Effector memory CD4-positive, alpha-beta T cell (primary cell): Measurements from ENCODE around the gene ZNF609.

ENCODE experiments used
- DNase-seq, 3 donors: peaks; one replicate each; pipeline ENCODE4 v3.0.0-alpha.2; 2020
- H3K27ac ChIP-seq: 2 replicates; pipeline ENCODE4 v1.7.0; 2013; ENCODE audit warnings: mild to moderate bottlenecking, low read length, moderate library complexity; ENCODE audit not compliant: insufficient read depth, poor library complexity, severe bottlenecking
- H3K27me3 ChIP-seq: replicated peaks from 2 replicates; pipeline ENCODE4 v1.7.0; 2013; ENCODE audit warnings: mild to moderate bottlenecking, low read length; ENCODE audit not compliant: insufficient read depth, control insufficient read depth, poor library complexity, severe bottlenecking
- H3K36me3 ChIP-seq: 2 replicates; pipeline ENCODE4 v1.7.0; 2013; ENCODE audit warnings: mild to moderate bottlenecking, low read length, moderate library complexity; ENCODE audit not compliant: control insufficient read depth, insufficient read depth
- H3K4me1 ChIP-seq: 2 replicates; pipeline ENCODE4 v1.7.0; 2013; ENCODE audit warnings: low read length, mild to moderate bottlenecking; ENCODE audit not compliant: control insufficient read depth, insufficient read depth, poor library complexity, severe bottlenecking
- H3K4me3 ChIP-seq: 2 replicates; pipeline ENCODE4 v1.7.0; 2013; ENCODE audit warnings: low read length, low read depth, mild to moderate bottlenecking; ENCODE audit not compliant: insufficient read depth, poor library complexity, severe bottlenecking
- H3K9me3 ChIP-seq: 2 replicates; pipeline ENCODE4 v1.7.0; 2013; ENCODE audit warnings: mild to moderate bottlenecking, low read length, moderate library complexity; ENCODE audit not compliant: control insufficient read depth

ZNF609 gene

DNA sequence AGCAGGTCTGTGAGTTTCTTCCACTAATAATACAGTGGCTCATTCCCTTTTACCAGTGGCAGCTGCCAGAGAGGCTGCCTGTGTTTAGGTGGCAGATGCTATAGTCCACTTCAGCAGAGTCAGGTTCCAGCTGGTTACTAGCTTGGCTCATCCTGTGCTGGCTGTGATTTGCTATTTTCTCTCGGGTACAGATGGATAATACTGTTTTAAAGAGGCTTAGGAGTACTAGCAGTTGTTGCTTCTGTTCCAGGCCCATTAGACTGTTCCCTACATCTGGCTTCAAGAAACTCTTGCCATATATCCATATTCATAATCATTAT, 41.0 kb downstream of the ZNF609 start:
- Histone ChIP-seq H3K4me3 (no peak overlapping the region), H3K27me3 (no peaks in the 10 kb centered on the region), H3K4me1 (peaks cover 42% of the 10 kb centered on the region), H3K36me3 (peaks cover 11% of the 10 kb centered on the region), H3K9me3 (no peaks in the 10 kb centered on the region), H3K27ac (no peak overlapping the region)
- no peak for DNase-seq

DNA sequence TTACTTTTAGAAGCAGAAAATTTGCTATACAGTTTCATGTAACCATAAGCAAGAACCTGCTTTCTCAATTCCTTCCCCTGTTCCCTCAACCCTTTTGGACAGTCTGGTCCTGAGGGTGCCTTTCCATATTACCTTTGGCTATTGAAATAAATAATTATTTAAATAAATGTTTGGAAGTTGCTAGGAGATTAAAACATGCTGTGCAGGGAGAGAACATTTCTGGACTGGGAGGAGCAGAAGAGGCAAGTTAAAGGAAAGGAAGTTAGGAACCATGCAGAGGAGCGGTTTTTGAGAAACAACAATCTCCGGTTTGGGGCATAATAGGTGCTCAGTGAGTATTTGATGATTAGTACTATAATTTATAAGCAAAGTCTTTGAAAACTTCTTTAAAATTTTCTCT, 41.8 kb downstream of the ZNF609 start:
- Histone ChIP-seq H3K36me3 (peaks cover 11% of the 10 kb centered on the region), H3K27ac (peak overlapping the region; percentile 73), H3K4me3 (no peak overlapping the region), H3K9me3 (no peaks in the 10 kb centered on the region), H3K27me3 (no peaks in the 10 kb centered on the region), H3K4me1 (peaks cover 47% of the 10 kb centered on the region)
- no peak for DNase-seq

DNA sequence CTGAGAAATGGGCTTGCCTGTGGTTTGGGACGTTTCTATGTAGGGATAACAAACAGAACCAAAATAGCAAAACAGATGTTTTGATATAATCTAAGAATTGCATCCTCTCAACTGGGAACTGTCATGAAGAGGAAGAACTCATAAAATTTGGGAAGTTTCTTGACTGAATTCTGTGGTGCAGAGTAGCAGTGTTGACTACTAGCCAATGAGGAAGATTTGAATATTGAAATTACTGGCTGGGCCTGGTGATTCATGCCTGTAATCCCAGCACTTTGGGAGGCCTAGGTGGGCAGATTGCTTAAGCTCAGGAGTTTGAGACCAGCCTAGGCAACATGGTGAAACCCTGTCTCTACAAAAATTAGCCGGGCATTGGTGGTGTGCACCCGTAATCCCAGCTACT, 42.2 kb downstream of the ZNF609 start:
- peaks cover 11% of the 10 kb centered on the region for H3K36me3 ChIP-seq
- H3K4me3 ChIP-seq = no peak overlapping the region
- H3K9me3 ChIP-seq = no peaks in the 10 kb centered on the region
- DNase-seq = no peak
- no peaks in the 10 kb centered on the region for H3K27me3 ChIP-seq
- peak overlapping the region; percentile 73 for H3K27ac ChIP-seq
- H3K4me1 ChIP-seq = peaks cover 51% of the 10 kb centered on the region

DNA sequence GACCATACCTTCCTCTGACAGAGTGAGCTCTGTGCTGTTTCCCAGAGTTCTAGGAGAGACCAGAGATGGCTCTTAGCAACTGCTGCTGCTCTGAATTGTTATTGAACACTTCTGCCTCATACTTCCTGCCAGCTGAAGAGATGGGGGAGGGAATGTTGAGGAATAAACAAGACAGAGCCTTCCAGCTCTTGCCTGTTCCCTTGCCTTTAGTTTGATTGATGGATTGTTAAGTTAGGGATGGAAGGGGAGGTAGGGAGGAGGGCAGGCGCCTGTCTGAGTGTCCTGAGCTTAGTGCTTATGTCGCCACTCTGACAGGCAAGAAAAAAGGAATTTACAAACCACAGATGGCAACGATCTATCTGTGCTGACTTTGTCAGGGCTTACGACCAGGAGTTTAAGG, 42.8 kb downstream of the ZNF609 start:
- Histone ChIP-seq H3K4me1 (peaks cover 57% of the 10 kb centered on the region), H3K4me3 (peak overlapping the region; percentile 39), H3K27ac (peak overlapping the region; percentile 73), H3K9me3 (no peaks in the 10 kb centered on the region), H3K27me3 (no peaks in the 10 kb centered on the region), H3K36me3 (peaks cover 11% of the 10 kb centered on the region)
- no peak for DNase-seq

DNA sequence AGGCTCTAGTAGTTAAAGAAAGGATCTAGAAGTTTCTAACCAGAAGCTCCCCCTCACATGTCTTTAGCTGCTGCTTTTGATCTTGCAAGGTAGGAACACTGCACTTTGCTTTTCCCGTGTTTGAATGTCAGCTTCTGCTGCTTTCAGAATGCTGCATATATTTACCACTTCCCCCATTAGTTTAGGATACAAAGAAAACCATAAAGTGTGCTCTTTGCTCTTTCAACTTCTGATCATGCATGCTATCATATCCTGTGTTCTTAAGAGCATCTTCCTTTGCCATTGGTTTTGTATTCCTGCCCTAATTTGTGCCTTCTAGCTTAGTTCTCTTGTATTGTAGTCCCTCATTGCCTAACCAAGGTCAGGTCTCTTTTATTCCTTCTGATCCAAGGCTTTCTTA, 43.3 kb downstream of the ZNF609 start:
- H3K27me3 ChIP-seq = no peaks in the 10 kb centered on the region
- H3K4me3 ChIP-seq = peak overlapping the region; percentile 39
- H3K4me1 ChIP-seq = peaks cover 60% of the 10 kb centered on the region
- peaks cover 11% of the 10 kb centered on the region for H3K36me3 ChIP-seq
- DNase-seq = no peak
- peak overlapping the region; percentile 73 for H3K27ac ChIP-seq
- H3K9me3 ChIP-seq = no peaks in the 10 kb centered on the region

DNA sequence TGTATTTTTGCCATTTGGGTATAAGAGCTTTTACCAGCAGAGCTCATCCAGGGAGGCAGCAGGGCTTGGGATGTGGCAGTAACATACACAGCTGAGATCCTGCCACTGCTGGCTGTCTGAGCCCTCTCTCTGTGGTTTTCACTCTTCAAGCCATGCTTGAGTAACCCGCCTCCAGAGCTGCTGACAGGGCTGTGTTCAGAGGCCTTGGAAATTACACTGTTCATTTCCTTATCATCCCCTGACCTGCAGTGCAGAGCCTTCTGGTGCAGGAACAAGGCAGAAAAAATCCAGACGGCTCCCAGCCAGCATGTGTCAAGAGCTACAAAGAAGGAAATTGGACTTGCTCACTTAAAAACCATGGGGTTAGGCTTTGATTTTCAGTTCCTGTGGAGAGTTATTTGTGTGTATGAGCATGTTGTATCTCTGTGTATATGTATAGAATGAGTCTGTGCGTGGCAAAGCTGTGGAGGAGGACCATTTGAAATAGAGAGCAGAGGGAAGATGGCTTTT, 47.0 kb downstream of the ZNF609 start:
- Histone ChIP-seq H3K27me3 (no peaks in the 10 kb centered on the region), H3K4me1 (peaks cover 45% of the 10 kb centered on the region), H3K4me3 (no peak overlapping the region), H3K9me3 (no peaks in the 10 kb centered on the region), H3K36me3 (no peaks in the 10 kb centered on the region), H3K27ac (no peak overlapping the region)
- DNase-seq = no peak

DNA sequence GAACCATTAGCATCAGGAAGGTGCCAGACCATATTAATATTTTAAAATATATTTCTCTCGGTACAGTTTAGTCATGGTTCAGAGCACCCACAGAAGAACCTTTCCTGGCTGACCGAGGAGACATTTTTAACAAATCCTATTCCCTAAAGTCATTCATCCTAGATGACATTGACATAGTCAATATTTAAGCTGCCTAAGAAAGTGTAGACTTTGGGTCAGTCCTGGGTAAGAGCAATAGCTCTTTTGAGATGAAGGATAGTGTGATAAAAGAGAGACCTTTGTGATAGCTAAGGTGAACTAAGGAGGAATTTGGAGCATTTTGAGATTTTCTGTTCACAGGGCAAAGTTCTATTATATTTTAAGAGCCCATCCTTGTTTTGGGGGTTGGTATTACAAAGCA, 47.5 kb downstream of the ZNF609 start:
- Histone ChIP-seq H3K4me3 (no peak overlapping the region), H3K27me3 (no peaks in the 10 kb centered on the region), H3K9me3 (no peaks in the 10 kb centered on the region), H3K4me1 (peaks cover 40% of the 10 kb centered on the region), H3K36me3 (no peaks in the 10 kb centered on the region), H3K27ac (no peak overlapping the region)
- DNase-seq = no peak

DNA sequence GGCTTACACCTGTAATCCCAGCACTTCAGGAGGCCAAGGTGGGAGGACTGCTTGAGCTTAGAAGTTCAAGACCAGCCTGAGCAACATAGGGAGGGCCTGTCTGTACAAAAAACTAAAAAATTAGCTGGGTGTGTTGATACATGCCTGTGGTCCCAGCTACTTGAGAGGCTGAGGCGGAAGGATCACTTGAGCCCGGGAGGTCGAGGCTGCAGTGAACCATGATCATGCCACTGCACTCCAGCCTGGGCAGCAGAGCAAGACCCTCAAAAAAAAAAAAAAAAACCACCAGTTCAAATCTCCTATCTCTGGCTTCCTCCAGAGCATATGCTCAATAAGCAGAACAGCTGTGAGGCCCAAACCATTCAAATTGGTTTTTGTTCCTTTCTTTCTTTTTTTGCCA, 53.4 kb downstream of the ZNF609 start:
- Histone ChIP-seq H3K4me1 (peaks cover 3% of the 10 kb centered on the region), H3K4me3 (no peak overlapping the region), H3K27ac (no peak overlapping the region), H3K27me3 (no peaks in the 10 kb centered on the region), H3K36me3 (no peaks in the 10 kb centered on the region), H3K9me3 (no peaks in the 10 kb centered on the region)
- no peak for DNase-seq

DNA sequence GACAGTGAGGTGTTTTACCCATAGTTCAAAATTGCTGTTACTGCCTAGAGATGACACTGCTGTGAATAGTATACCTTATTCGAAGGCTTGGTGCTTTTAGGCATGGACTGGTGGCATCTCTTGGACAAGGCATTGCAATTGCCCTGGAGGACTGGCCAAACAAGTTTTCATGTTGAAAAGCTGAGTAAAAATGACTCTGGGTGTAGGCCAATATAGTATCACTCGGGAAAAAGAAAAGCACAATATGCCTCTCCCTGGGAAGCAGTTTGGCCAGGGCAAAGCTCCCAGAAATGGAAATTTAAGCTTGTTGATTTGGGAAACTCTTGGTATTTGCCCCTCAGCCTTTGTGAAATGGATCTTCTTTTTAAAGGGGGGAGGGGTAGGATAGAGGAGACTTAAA, 54.8 kb downstream of the ZNF609 start:
- no peaks in the 10 kb centered on the region for H3K9me3 ChIP-seq
- no peak overlapping the region for H3K27ac ChIP-seq
- H3K36me3 ChIP-seq = no peaks in the 10 kb centered on the region
- no peaks in the 10 kb centered on the region for H3K27me3 ChIP-seq
- DNase-seq = no peak
- H3K4me1 ChIP-seq = no peaks in the 10 kb centered on the region
- no peak overlapping the region for H3K4me3 ChIP-seq

DNA sequence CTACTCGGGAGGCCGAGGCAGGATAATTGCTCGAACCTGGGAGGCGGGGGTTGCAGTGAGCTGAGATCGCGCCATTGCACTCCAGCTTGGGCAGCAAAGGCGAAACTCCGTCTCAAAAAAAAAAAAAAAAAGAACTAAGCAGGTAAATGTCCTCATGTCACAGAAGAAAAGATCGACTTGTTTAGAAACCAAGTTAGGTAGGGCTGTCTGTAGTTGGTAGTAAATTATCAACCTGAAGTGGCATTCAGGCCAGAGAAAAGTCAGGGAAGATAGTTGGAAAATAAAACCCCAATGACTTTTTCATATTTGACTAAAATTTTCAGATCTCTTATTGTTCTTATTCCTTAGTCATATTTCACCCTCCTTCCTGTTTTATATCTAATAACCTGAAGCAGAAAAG, 55.4 kb downstream of the ZNF609 start:
- Histone ChIP-seq H3K9me3 (no peaks in the 10 kb centered on the region), H3K4me3 (no peak overlapping the region)

DNA sequence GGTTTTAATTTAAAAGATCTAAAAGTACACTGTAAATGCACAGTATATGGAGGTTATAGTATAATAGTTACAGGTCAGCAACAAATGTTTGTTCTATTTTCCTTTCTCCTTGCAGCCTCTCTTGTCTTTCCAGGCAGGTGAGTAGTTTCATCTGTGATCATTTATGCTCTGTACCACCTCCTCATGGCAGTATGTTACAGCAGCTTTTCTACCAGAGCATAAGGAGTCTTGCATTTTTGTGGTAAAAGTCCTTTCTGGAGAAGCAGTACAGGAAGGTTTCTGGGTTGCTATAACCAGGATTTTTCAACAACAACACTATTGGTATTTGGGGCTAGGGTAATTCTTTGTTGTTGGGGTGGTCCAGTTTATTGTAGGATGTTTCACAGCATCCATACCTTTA, 59.5 kb downstream of the ZNF609 start:
- Histone ChIP-seq H3K9me3 (no peaks in the 10 kb centered on the region), H3K4me1 (no peaks in the 10 kb centered on the region), H3K36me3 (no peaks in the 10 kb centered on the region), H3K27ac (no peak overlapping the region), H3K27me3 (no peaks in the 10 kb centered on the region), H3K4me3 (no peak overlapping the region)
- no peak for DNase-seq

More for the DNA sequence above, 55.4 kb downstream of the ZNF609 start:
- Histone ChIP-seq H3K27ac (no peak overlapping the region), H3K4me1 (no peaks in the 10 kb centered on the region), H3K36me3 (no peaks in the 10 kb centered on the region), H3K27me3 (no peaks in the 10 kb centered on the region)
- DNase-seq = no peak
